ENCODE data around the gene ZNF730. TPM values are rescaled to one million over a fixed set of nuclear protein-coding genes. Genes with fewer than 3 reads are reported as not detected.

Gene ZNF730
- total and polyA plus RNA-seq, 3 donors from 2014 or later = 1.3 to 8.8 (median 3.5) TPM

DNA sequence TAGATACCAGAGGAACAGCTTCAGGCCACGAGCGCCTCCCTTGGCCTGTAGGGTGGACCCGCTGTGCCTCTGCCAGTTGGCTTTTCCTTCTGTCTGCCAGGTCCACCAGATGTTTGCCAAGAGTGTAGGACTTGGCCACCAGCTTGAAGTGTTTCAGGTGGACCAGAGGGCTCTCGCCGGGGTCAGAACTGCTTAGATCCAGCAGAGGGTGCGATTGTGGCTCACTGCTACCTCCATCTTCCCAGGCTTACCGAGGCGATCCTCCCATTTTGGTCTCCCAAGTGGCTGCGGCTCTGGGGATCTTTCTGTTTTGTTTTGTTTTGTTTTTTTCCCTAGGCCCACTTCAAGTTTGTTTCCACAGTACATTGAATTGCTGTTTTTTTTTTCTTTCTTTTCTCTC, 23.0 kb upstream of the ZNF730 start:
- DNase-seq = no peak

DNA sequence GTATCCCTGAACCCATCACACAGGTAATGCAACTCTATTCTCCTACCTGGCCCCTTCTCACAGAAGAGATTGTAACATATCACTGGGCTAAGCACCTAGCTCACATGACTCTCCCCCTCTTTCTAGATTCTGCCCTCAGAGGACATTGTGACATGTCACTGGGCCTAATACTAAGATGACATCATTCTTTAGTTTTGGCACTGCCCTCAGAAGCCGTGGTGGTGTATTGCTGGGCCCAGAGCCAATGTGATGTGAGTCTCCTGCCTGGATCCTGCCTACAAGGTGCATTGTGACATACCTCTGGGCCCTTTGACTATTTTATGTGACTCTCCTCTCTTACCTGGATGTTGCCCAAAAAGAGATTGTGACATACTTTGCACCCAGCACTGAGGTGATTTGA, 21.4 kb upstream of the ZNF730 start:
- TF ChIP-seq POLR2A (IDR thresholded peaks at IDR 0.05) = no peak
- TF ChIP-seq, protein P1, sequence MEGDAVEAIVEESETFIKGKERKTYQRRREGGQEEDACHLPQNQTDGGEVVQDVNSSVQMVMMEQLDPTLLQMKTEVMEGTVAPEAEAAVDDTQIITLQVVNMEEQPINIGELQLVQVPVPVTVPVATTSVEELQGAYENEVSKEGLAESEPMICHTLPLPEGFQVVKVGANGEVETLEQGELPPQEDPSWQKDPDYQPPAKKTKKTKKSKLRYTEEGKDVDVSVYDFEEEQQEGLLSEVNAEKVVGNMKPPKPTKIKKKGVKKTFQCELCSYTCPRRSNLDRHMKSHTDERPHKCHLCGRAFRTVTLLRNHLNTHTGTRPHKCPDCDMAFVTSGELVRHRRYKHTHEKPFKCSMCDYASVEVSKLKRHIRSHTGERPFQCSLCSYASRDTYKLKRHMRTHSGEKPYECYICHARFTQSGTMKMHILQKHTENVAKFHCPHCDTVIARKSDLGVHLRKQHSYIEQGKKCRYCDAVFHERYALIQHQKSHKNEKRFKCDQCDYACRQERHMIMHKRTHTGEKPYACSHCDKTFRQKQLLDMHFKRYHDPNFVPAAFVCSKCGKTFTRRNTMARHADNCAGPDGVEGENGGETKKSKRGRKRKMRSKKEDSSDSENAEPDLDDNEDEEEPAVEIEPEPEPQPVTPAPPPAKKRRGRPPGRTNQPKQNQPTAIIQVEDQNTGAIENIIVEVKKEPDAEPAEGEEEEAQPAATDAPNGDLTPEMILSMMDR (IDR thresholded peaks at IDR 0.05) = no peak
- WGBS, 2 donors = 57 to 89% methylated on average over 1 of the region's 1 CpG
- H3K4me3 ChIP-seq = no peak overlapping the region
- H3K4me1 ChIP-seq = no peaks in the 10 kb centered on the region
- H3K27ac ChIP-seq = no peak overlapping the region
- intact Hi-C loops (cut with DNase I; ENCODE audit: low total_unique reads) = no loop called here
- H3K36me3 ChIP-seq (ENCODE audit: low read depth, missing control alignments) = no peaks in the 10 kb centered on the region
- no peaks in the 10 kb centered on the region for H3K27me3 ChIP-seq
- DNase-seq = no peak
- no peaks in the 10 kb centered on the region for H3K9me3 ChIP-seq

More for the DNA sequence above, 23.0 kb upstream of the ZNF730 start:
- TF ChIP-seq, protein P1 (IDR thresholded peaks at IDR 0.05) = no peak
- no peak for TF ChIP-seq POLR2A (IDR thresholded peaks at IDR 0.05)
- intact Hi-C loops (cut with DNase I; ENCODE audit: low total_unique reads) = no loop called here
- H3K27me3 ChIP-seq = no peaks in the 10 kb centered on the region
- H3K9me3 ChIP-seq = no peaks in the 10 kb centered on the region
- WGBS, 2 donors = 93 to 97% methylated on average over 9 of the region's 9 CpGs
- no peaks in the 10 kb centered on the region for H3K4me1 ChIP-seq
- H3K27ac ChIP-seq = no peak overlapping the region
- H3K4me3 ChIP-seq = no peak overlapping the region
- H3K36me3 ChIP-seq (ENCODE audit: low read depth, missing control alignments) = no peaks in the 10 kb centered on the region

DNA sequence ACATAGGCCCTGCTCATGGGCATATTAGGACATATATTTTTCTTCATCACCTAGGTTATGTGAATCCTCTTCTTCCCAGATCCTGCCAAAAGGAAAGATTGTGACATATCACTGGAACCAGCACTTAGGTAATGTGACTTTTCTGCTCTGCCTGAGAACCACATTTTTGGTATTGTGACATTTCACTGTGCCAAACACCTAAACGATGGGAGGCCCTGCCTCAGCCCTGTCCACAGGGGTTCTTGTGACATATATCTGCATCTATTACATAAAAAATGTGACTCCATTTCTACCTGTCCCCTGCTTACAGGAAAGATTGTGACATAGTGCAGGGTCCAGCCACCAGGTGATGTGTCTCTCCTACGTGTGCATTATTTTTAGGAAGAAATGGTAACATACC, 18.5 kb upstream of the ZNF730 start:
- Histone ChIP-seq H3K27me3 (no peaks in the 10 kb centered on the region), H3K27ac (no peak overlapping the region), H3K4me1 (no peaks in the 10 kb centered on the region), H3K36me3 (ENCODE audit: low read depth, missing control alignments) (no peaks in the 10 kb centered on the region), H3K9me3 (no peaks in the 10 kb centered on the region), H3K4me3 (no peak overlapping the region)
- no peak for DNase-seq
- WGBS, 2 donors = 93 to 94% methylated on average over 2 of the region's 2 CpGs
- intact Hi-C loops (cut with DNase I; ENCODE audit: low total_unique reads) = no loop called here
- TF ChIP-seq, protein P1 (IDR thresholded peaks at IDR 0.05) = no peak
- no peak for TF ChIP-seq POLR2A (IDR thresholded peaks at IDR 0.05)

DNA sequence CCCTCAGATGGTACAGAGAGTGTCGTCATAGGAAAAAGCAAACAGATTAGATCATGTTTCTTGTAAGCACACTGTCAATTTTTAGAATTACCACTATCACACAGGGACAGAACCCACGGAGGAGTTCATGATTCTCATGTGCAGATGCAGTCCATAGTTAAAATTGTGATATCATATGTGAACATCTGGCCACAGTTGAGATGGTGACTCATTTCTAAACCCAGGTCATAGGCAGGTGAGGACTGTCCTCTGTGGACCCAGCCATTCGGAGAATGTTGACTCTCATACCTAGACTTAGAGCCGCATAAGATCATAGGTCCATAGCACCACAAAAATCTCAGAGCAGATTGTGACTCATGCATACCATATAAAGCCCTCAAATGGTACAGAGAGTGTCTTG, 17.8 kb upstream of the ZNF730 start:
- H3K36me3 ChIP-seq (ENCODE audit: low read depth, missing control alignments) = no peaks in the 10 kb centered on the region
- H3K4me1 ChIP-seq = no peaks in the 10 kb centered on the region

DNA sequence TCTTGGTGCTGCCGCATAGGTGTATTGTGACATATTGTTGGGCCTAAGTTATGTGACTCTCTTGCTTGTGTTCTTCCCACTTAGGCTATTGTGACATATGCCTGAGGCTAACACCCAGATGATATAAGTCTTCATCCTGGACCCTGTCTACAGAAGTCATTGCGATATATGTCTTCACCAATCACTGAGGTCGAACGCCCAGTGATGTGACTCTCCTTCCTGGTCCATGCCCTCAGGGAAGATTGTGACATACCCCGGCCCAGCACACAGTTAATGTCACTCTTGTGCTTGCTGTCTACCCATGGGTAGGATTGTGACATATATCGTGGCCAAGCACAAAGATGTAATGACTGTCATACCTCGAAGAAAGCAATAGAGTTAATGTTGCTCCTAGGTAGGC, 16.9 kb upstream of the ZNF730 start:
- no peak for TF ChIP-seq POLR2A (IDR thresholded peaks at IDR 0.05)
- TF ChIP-seq, protein P1 (IDR thresholded peaks at IDR 0.05) = no peak
- H3K4me3 ChIP-seq = no peak overlapping the region
- H3K36me3 ChIP-seq (ENCODE audit: low read depth, missing control alignments) = no peaks in the 10 kb centered on the region
- no peaks in the 10 kb centered on the region for H3K9me3 ChIP-seq
- no peak overlapping the region for H3K27ac ChIP-seq
- no peaks in the 10 kb centered on the region for H3K27me3 ChIP-seq
- DNase-seq = no peak
- H3K4me1 ChIP-seq = no peaks in the 10 kb centered on the region
- intact Hi-C loops (cut with DNase I; ENCODE audit: low total_unique reads) = no loop called here
- 95 to 98% methylated on average over 7 of the region's 7 CpGs for WGBS, 2 donors

More for the DNA sequence above, 17.8 kb upstream of the ZNF730 start:
- H3K9me3 ChIP-seq = no peaks in the 10 kb centered on the region
- intact Hi-C loops (cut with DNase I; ENCODE audit: low total_unique reads) = no loop called here
- no peak for TF ChIP-seq POLR2A (IDR thresholded peaks at IDR 0.05)
- TF ChIP-seq, protein P1 (IDR thresholded peaks at IDR 0.05) = no peak
- no peak for DNase-seq
- no peaks in the 10 kb centered on the region for H3K27me3 ChIP-seq
- H3K27ac ChIP-seq = no peak overlapping the region
- 90 to 95% methylated on average over 4 of the region's 4 CpGs for WGBS, 2 donors
- no peak overlapping the region for H3K4me3 ChIP-seq

Data from testis (tissue), 3 donors.